Activated CD8-positive, alpha-beta T cell treated with anti-CD3 and anti-CD28 coated beads for 36 hours (primary cell): ENCODE measurements around the gene CTSK. TPM values are rescaled to one million over a fixed set of nuclear protein-coding genes. Genes with fewer than 3 reads are reported as not detected.
A peak's percentile ranks its signal among the peaks of the same experiment; 100 is the strongest.
"Not testable (repeated sequence)": the region's sequence is repeated elsewhere in the genome, so short reads cannot be mapped to it uniquely, and the experiment has no call there.

Experiments
- ATAC-seq: fragments of 200-7000 bp; cut with Tn5 transposase; one replicate; pipeline ENCODE4 v1.10.0; 2021; ENCODE audit warnings: mild to moderate bottlenecking, moderate library complexity
- CTCF ChIA-PET: fragments of 350-600 bp; sonication (Branson Sonifier 250); formaldehyde crosslinking; loops from one replicate; lab custom pipeline; 2021; ENCODE audit warnings: antibody characterized with exemption; lab: Charles Lee
- POLR2A ChIA-PET: fragments of 350-600 bp; sonication (Branson Sonifier 250); formaldehyde crosslinking; loops from one replicate; lab custom pipeline; 2021; ENCODE audit warnings: antibody characterized with exemption; lab: Charles Lee
- DNase-seq: peaks from one replicate; pipeline ENCODE4 v3.0.0-alpha.2; 2020
- H3K27ac Mint-ChIP-seq: one replicate; pipeline ENCODE4 v1.8.0; 2021; ENCODE audit warnings: mild to moderate bottlenecking, mixed read lengths
- H3K27me3 Mint-ChIP-seq: one replicate; pipeline ENCODE4 v1.8.0; 2021; ENCODE audit warnings: mixed read lengths
- H3K36me3 Mint-ChIP-seq: one replicate; pipeline ENCODE4 v1.8.0; 2021; ENCODE audit warnings: low read depth, mixed read lengths
- H3K4me1 Mint-ChIP-seq: one replicate; pipeline ENCODE4 v1.8.0; 2021; ENCODE audit warnings: low read depth, mixed read lengths
- H3K4me3 Mint-ChIP-seq: one replicate; pipeline ENCODE4 v1.8.0; 2021; ENCODE audit warnings: mild to moderate bottlenecking, moderate library complexity, mixed read lengths
- H3K9me3 Mint-ChIP-seq: one replicate; pipeline ENCODE4 v1.8.0; 2021; ENCODE audit warnings: mixed read lengths
- intact Hi-C: fragments of 100-400 bp; cut with micrococcal nuclease; formaldehyde crosslinking; loops from one replicate; pipeline ENCODE4 v1.10.0; 2022
- total RNA-seq, 2 experiments: library from RNA; stranded (reverse); gene quantifications; one replicate each; pipeline ENCODE4 v1.2.3, GENCODE V29; 2021
- TF ChIP-seq, protein P1 (sequence below): fragments of 200-600 bp; IDR thresholded peaks from one replicate; pipeline ENCODE4 v1.8.0; 2022; ENCODE audit warnings: antibody characterized with exemption, mild to moderate bottlenecking

The CTSK gene
- 1 to 10 TPM; 2.9 to 3.6 TPM for total RNA-seq

DNA sequence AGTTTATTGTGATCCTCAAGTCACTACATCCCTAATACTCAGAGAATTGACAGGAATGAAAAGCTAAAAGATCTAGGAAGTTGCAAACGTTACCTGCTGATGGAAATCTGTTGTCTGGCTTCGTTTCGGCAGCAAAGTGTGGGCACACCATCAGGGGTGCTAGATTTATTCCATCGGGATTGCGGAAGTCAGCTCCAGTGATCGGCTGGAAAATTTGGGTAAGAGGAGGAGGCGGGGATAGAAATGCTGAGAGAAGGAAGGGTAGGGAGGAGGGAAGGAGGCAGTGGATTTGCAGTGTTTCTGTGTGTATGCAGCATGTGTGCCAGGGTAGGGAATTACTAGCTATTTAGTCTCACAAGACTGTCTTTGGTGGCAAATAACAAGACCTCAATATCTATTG lies at the start of gene CTSK:
CTSK (minus strand) TSS at position 140 of the 400 bp plus-strand sequence. CDS start 1,455 bp downstream, outside the sequence.
- ATAC-seq (no peak), DNase-seq (no peak)
- ChIA-PET CTCF (interaction anchor here (0.8 to 3.6 kb wide), 6 partner anchors 61 to 292 kb away, joined by 3 to 13 read pairs (median 4); no protein-coding TSS in a partner anchor), POLR2A (interaction anchor here (1.6 to 1.7 kb wide), 2 partner anchors 8 to 120 kb away, joined by 4 read pairs; no protein-coding TSS in a partner anchor)
- Mint-ChIP-seq H3K9me3 (no peaks in the 10 kb centered on the region), H3K36me3 (peaks cover 3% of the 10 kb centered on the region), H3K4me1 (peaks cover 14% of the 10 kb centered on the region), H3K27ac (no peak within 1 kb of the TSS), H3K4me3 (no peak within 1 kb of the TSS), H3K27me3 (no peaks in the 10 kb centered on the region)
- TF ChIP-seq, protein P1, sequence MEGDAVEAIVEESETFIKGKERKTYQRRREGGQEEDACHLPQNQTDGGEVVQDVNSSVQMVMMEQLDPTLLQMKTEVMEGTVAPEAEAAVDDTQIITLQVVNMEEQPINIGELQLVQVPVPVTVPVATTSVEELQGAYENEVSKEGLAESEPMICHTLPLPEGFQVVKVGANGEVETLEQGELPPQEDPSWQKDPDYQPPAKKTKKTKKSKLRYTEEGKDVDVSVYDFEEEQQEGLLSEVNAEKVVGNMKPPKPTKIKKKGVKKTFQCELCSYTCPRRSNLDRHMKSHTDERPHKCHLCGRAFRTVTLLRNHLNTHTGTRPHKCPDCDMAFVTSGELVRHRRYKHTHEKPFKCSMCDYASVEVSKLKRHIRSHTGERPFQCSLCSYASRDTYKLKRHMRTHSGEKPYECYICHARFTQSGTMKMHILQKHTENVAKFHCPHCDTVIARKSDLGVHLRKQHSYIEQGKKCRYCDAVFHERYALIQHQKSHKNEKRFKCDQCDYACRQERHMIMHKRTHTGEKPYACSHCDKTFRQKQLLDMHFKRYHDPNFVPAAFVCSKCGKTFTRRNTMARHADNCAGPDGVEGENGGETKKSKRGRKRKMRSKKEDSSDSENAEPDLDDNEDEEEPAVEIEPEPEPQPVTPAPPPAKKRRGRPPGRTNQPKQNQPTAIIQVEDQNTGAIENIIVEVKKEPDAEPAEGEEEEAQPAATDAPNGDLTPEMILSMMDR: no peak
- intact Hi-C loops: no loop called here

DNA sequence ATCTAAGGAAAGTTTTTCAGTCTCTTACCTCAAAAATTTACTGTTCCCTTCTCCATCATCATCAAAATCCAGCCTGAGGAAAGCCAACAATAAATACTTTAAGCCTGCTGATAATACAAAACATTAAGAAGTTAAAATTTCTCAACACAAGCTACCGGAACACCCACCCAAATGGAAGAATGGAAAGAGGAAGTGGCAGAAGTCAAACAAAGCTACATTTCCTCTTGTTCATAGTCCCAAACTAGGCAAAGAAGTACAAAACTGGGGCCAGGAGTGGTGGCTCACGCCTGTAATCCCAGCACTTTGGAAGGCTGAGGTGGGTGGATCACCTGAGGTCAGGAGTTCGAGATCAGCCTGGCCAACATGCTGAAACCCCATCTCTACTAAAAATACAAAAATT lies 44.7 kb upstream of the CTSK start:
- H3K27ac Mint-ChIP-seq: peak overlapping the region; percentile 66
- DNase-seq, intact Hi-C loops, H3K4me3 Mint-ChIP-seq, POLR2A ChIA-PET, ATAC-seq, CTCF ChIA-PET, H3K9me3 Mint-ChIP-seq, H3K4me1 Mint-ChIP-seq, H3K27me3 Mint-ChIP-seq: not testable (repeated sequence)
- peaks cover 25% of the 10 kb centered on the region for H3K36me3 Mint-ChIP-seq

DNA sequence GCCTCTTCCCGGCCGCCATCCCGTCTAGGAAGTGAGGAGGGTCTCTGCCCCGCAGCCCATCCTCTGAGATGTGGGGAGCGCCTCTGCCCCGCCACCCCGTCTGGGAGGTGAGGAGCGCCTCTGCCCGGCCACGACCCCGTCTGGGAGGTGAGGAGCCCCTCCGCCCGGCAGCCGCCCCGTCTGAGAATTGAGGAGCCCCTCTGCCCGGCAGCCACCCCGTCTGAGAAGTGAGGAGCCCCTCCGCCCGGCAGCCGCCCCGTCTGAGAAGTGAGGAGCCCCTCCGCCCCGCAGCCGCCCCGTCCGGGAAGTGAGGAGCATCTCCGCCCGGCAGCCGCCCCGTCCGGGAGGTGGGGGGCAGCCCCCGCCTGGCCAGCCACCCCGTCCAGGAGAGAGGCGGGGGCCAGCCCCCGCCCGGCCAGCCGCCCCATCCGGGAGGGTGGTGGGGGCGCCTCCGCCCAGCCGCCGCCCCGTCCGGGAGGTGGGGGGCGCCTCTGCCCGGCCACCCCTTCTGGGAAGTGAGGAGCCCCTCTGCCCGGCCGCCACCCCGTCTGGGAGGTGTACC lies 42.8 kb upstream of the CTSK start:
- intact Hi-C loops, H3K4me3 Mint-ChIP-seq, CTCF ChIA-PET, ATAC-seq, H3K9me3 Mint-ChIP-seq, H3K27ac Mint-ChIP-seq, H3K27me3 Mint-ChIP-seq, DNase-seq, POLR2A ChIA-PET: not testable (repeated sequence)
- H3K4me1 Mint-ChIP-seq: peaks cover 18% of the 10 kb centered on the region
- peaks cover 38% of the 10 kb centered on the region for H3K36me3 Mint-ChIP-seq

DNA sequence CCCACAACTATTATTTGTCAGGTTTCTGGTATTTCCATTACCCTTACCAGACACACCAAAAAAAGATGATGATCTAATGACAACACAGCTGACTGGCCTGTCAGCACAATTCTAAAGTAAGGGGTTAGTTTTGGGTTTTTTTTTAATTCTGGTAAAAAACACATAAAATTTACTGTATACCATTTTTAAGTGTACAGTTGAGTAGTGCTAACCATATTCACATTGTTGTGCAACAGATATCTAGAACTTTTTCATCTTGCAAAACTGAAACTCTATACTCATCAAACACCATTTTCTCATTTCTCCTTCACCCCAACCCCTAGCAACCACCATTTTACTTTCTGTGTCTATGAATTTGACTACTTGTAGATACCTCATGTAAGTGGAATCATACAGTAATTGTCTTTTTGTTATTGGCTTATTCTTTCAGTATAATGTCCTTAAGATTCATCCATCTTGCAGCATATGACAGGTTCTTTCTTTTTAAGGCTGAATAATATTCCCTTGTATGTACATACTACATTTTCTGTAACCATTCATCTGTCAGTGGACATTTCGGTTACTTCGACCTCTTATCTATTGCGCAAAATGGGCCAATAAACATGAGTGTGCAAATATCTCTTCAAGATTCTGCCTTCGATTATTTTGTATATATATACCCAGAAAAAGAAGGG lies 38.5 kb upstream of the CTSK start:
- Mint-ChIP-seq H3K27me3 (no peaks in the 10 kb centered on the region), H3K27ac (peak overlapping the region; percentile 12), H3K36me3 (peaks cover 21% of the 10 kb centered on the region), H3K4me3 (no peak overlapping the region), H3K4me1 (peaks cover 26% of the 10 kb centered on the region), H3K9me3 (no peaks in the 10 kb centered on the region)
- ChIA-PET POLR2A (interaction anchor here (0.6 kb wide), 1 partner anchor 81 kb away, joined by 4 read pairs; no protein-coding TSS in a partner anchor), CTCF (interaction anchor here (0.8 kb wide), 1 partner anchor 8 kb away, joined by 3 read pairs; no protein-coding TSS in a partner anchor)
- intact Hi-C loops: no loop called here
- peak; percentile 53 for ATAC-seq
- DNase-seq: no peak
- TF ChIP-seq, protein P1: no peak

DNA sequence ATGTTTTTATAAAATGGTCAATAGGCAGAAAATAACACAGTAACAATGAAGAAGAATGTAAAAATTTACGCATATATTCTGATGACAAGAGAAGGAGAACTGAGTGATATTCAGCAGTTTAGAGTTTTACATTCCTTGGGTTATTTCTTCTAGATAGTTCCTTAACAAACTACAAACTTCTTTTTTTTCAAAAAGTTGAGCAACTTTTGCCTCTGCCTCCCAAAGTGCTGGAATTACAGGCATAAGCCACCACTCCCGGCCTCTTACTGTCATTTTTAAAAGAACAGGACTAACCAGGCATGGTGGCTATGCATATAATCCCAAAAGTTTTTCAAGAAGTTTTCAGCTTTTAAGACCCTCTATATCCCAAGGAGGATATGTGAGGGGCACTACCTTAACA lies 35.4 kb upstream of the CTSK start:
- intact Hi-C loops: loop anchor here (5.0 kb wide), 1 partner anchor 79 kb away; no protein-coding TSS in a partner anchor
- Mint-ChIP-seq H3K4me3 (no peak overlapping the region), H3K27me3 (no peaks in the 10 kb centered on the region), H3K36me3 (peaks cover 44% of the 10 kb centered on the region), H3K9me3 (no peaks in the 10 kb centered on the region), H3K27ac (no peak overlapping the region), H3K4me1 (peaks cover 46% of the 10 kb centered on the region)
- DNase-seq (no peak), ATAC-seq (no peak)
- CTCF ChIA-PET: interaction anchor here (1.4 to 2.0 kb wide), 2 partner anchors 26 to 79 kb away, joined by 3 to 9 read pairs; no protein-coding TSS in a partner anchor
- TF ChIP-seq, protein P1: no peak
- POLR2A ChIA-PET: interaction anchor here (1.0 kb wide), 1 partner anchor 80 kb away, joined by 3 read pairs; no protein-coding TSS in a partner anchor
